Left kidney (tissue), 2 donors: Measurements from ENCODE around the gene MUC5B. TPM values are rescaled to one million over a fixed set of nuclear protein-coding genes. Genes with fewer than 3 reads are reported as not detected.

ENCODE experiments used
- DNase-seq: peaks from one replicate; pipeline ENCODE4 v3.0.0-alpha.2; 2013
- polyA plus RNA-seq: library from polyadenylated mRNA; unstranded; fragments of 120-200 nt; gene quantifications from one replicate; pipeline ENCODE4 v1.2.1, GENCODE V29; 2013; ENCODE audit not compliant: insufficient read length

Gene MUC5B
- polyA plus RNA-seq, 1 donor, result 0.12 TPM

- DNase-seq, result no peak
These were observed 63.0 kb downstream of the MUC5B start for GRCh38 chr11:1285876-1286275.

GRCh38 chr11:1287928-1288327 is 65.1 kb downstream of the MUC5B start:
- DNase-seq, result no peak

GRCh38 chr11:1288426-1289151 is 65.7 kb downstream of the MUC5B start:
- no peak for DNase-seq

GRCh38 chr11:1289211-1289935 is 66.5 kb downstream of the MUC5B start:
- no peak for DNase-seq

GRCh38 chr11:1290052-1291040 is 67.5 kb downstream of the MUC5B start:
- no peak for DNase-seq

GRCh38 chr11:1291295-1292017 is 68.6 kb downstream of the MUC5B start:
- DNase-seq, result no peak

- DNase-seq, result no peak
These were observed 69.3 kb downstream of the MUC5B start for GRCh38 chr11:1292018-1292643.

- DNase-seq, result no peak
These were observed 70.1 kb downstream of the MUC5B start for GRCh38 chr11:1292644-1293618.

GRCh38 chr11:1293619-1294015 is 70.8 kb downstream of the MUC5B start:
- DNase-seq, result no peak

GRCh38 chr11:1295086-1295485 is 72.2 kb downstream of the MUC5B start:
- DNase-seq, result no peak

- no peak for DNase-seq
These were observed 72.7 kb downstream of the MUC5B start for GRCh38 chr11:1295591-1295990.

- no peak for DNase-seq
These were observed 73.4 kb downstream of the MUC5B start for GRCh38 chr11:1296287-1296686.

GRCh38 chr11:1297011-1297575 is 74.2 kb downstream of the MUC5B start:
- DNase-seq, result no peak

GRCh38 chr11:1297576-1298473 is 75.0 kb downstream of the MUC5B start:
- no peak for DNase-seq

GRCh38 chr11:1298695-1299492 is 76.0 kb downstream of the MUC5B start:
- peak; percentile 65 for DNase-seq

GRCh38 chr11:1299621-1300020 is 76.8 kb downstream of the MUC5B start:
- DNase-seq, result no peak

GRCh38 chr11:1300121-1300520 is 77.3 kb downstream of the MUC5B start:
- DNase-seq, result no peak
